ENCODE measurements around the gene HOXB5. TPM values are rescaled to one million over a fixed set of nuclear protein-coding genes. Genes with fewer than 3 reads are reported as not detected.
A peak's percentile ranks its signal among the peaks of the same experiment; 100 is the strongest.

HOXB5 gene
- total RNA-seq, 2 experiments from 2014 or later: 0.16 TPM; not detected in 1

DNA sequence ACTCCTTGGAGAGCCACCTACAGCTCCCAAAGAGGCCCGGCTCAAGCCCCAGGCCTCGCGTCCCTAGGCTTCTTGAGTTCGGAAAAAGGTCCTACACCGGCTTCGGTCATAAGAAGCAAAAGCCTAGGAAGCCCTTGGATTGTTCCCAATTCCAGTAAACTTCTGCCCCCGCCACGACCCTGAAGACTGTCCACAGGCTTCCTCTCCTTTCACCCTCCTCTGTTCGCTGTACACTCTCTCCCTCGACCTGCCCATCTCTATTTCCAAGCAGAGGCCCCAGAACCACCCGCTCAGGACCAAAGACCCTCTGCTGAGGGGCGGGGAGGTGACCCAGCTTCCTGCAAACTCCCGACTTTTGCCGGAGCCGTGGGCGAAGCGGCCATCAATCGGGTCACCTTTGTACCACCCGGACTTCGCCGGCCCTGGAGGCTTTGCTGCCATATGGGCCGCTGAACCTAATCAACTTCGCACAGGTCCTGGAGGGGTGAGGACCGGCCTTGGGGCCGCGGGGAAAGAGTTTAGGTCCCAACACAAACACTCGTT lies 51.4 kb downstream of the HOXB5 start:
- Mint-ChIP-seq H3K27ac (peak overlapping the region; percentile 96), H3K27me3 (peaks cover 22% of the 10 kb centered on the region), H3K9me3 (ENCODE audit: low read depth) (no peaks in the 10 kb centered on the region), H3K4me1 (peaks cover 32% of the 10 kb centered on the region), H3K4me3 (peak overlapping the region; percentile 88), H3K36me3 (peaks cover 9% of the 10 kb centered on the region)
- CTCF ChIA-PET: interaction anchor here (0.9 to 2.4 kb wide), 5 partner anchors 36 to 343 kb away, joined by 3 to 14 read pairs (median 3); no protein-coding TSS in a partner anchor
- peak; percentile 45 for DNase-seq
- no peak for ATAC-seq

DNA sequence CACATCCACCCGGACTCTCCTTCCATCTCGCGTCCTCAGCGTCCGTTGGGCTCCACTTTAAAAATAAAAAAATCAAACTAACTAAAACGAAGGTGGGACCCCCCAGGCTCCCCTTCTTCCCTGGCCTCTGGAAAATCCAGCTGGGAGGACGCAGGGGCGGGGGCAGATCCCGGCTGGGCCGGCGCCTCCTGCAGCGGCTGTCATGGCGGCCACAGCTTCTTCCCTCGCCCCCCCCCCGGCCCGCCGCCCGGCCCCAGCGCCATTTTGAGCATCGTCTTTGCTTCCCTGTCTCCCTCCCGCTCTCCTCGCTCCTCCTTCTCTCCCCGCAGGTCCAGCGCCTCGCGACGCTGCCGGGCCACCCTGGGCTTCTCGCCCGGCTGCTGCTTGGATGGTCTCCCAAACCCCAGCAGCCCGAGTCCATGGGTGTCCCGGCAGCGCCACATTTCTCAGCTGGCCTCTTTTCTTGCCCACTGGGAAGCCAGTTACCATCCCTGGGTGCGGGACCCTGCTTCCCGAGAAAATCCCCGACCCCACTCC lies 51.9 kb downstream of the HOXB5 start:
- CTCF ChIA-PET: interaction anchor here (0.6 to 1.3 kb wide), 5 partner anchors 36 to 343 kb away, joined by 3 to 9 read pairs (median 3); no protein-coding TSS in a partner anchor
- ATAC-seq (peak; percentile 32), DNase-seq (peak; percentile 56)
- peaks cover 29% of the 10 kb centered on the region for H3K4me1 Mint-ChIP-seq
- H3K27ac Mint-ChIP-seq: peak overlapping the region; percentile 96
- H3K4me3 Mint-ChIP-seq: peak overlapping the region; percentile 88
- no peaks in the 10 kb centered on the region for H3K9me3 Mint-ChIP-seq (ENCODE audit: low read depth)
- H3K36me3 Mint-ChIP-seq: peaks cover 9% of the 10 kb centered on the region
- H3K27me3 Mint-ChIP-seq: peaks cover 23% of the 10 kb centered on the region

Small RNA genes lying within 50 kb of the gene (microRNA-seq; reads per million reads assigned to microRNA genes)
- gene MIR196A1: 16.2 reads per million, percentile 39 among the genes with 10 or more reads in this experiment

Other genes starting within 250 kb of the HOXB5 start
- 10 to 100 TPM; 75.5 to 91.4 TPM for gene SKAP1, start 163.6 kb downstream of the HOXB5 start, total RNA-seq
- not detected for gene HOXB1, start 62.8 kb downstream of the HOXB5 start, total RNA-seq
- gene HOXB2, start 48.7 kb downstream of the HOXB5 start, total RNA-seq: 10 to 100 TPM; 17.2 to 17.5 TPM
- 1 to 10 TPM; 7.8 TPM for gene HOXB4, start 15.4 kb downstream of the HOXB5 start, total RNA-seq
- gene HOXB3, start 3.5 kb downstream of the HOXB5 start, total RNA-seq: 10 to 100 TPM; 11.9 to 12.9 TPM
- 1 to 10 TPM in 1 of 2 experiments, under 1 TPM in 1; 0.58 to 1.1 TPM for gene HOXB6, start 11.2 kb upstream of the HOXB5 start, total RNA-seq
- gene HOXB7, start 17.2 kb upstream of the HOXB5 start, total RNA-seq: 1 to 10 TPM; 1.7 TPM
- gene HOXB8, start 21.5 kb upstream of the HOXB5 start, total RNA-seq: 1 to 10 TPM in 1 of 2 experiments, under 1 TPM in 1; 0.38 to 1.4 TPM
- 10 to 100 TPM in 1 of 2 experiments, 1 to 10 TPM in 1; 8.4 to 19.6 TPM for gene HOXB9, start 32.6 kb upstream of the HOXB5 start, total RNA-seq
- gene PRAC1, start 128.7 kb upstream of the HOXB5 start, total RNA-seq: not detected
- not detected for gene PRAC2, start 129.4 kb upstream of the HOXB5 start, total RNA-seq
- gene HOXB13, start 135.0 kb upstream of the HOXB5 start, total RNA-seq: not detected
- gene TTLL6, start 223.4 kb upstream of the HOXB5 start, total RNA-seq: not detected
- 100 to 1,000 TPM; 165 to 170 TPM for gene CALCOCO2, start 237.3 kb upstream of the HOXB5 start, total RNA-seq

All from activated CD8-positive, alpha-beta memory T cell treated with anti-CD3 and anti-CD28 coated beads, Interleukin-2, amount 10 ng/mL, durations not matched to agents 7 days and 5 days (primary cell).